Measurements from ENCODE around the gene MOK. TPM values are rescaled to one million over a fixed set of nuclear protein-coding genes. Genes with fewer than 3 reads are reported as not detected.

Gene MOK
- total RNA-seq, 4 donors from 2014 or later, result 27.6 to 29.3 (median 28.8) TPM

DNA sequence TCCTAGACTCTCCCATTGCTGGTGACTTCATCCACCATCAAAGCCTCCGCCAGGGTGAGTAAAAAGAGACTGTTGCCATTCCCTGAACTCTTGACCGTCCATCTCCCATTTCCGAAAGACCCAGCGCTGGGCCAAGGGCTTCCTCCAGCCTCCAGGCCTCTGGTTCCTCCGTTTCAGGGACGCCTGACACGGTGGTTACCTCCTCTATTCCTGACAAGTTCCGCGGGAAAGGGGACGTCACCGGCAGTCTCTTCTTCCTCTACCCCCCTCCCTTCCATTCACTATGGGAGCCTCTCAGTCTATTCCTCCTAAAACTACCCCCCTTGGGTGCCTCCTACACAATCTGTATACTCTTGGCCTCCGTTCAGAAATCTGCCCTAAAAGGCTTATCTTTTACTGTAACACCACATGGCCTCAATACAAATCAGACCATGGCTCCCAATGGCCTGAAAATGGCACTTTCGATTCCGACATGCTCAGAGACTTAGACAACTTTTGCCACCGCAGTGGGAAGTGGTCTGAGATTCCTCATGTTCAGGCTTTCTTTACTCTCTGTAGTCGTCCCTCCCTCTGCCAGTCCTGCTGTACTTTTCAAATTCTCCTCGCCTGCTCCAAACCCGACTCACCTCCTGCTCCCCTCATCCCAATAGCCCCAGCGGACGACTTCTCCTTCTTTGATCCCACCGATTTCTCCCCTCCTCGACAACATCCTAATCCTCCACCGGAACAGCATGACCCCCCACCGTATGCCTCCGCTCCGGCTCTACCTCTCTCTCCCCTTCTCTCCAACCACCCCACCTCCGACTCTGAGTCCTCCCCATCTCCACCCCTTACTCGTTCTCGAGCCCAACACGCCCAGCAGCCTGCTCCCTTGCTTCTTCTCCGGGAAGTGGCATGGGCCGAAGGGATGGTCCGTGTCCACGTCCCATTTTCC, 70.4 kb downstream of the MOK start:
- TF ChIP-seq, protein P1, sequence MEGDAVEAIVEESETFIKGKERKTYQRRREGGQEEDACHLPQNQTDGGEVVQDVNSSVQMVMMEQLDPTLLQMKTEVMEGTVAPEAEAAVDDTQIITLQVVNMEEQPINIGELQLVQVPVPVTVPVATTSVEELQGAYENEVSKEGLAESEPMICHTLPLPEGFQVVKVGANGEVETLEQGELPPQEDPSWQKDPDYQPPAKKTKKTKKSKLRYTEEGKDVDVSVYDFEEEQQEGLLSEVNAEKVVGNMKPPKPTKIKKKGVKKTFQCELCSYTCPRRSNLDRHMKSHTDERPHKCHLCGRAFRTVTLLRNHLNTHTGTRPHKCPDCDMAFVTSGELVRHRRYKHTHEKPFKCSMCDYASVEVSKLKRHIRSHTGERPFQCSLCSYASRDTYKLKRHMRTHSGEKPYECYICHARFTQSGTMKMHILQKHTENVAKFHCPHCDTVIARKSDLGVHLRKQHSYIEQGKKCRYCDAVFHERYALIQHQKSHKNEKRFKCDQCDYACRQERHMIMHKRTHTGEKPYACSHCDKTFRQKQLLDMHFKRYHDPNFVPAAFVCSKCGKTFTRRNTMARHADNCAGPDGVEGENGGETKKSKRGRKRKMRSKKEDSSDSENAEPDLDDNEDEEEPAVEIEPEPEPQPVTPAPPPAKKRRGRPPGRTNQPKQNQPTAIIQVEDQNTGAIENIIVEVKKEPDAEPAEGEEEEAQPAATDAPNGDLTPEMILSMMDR (IDR thresholded peaks at IDR 0.05), result no peak
- no peak for TF ChIP-seq EP300 (IDR thresholded peaks at IDR 0.05)
- no peak for TF ChIP-seq POLR2A (IDR thresholded peaks at IDR 0.05)
- Histone ChIP-seq H3K27ac (peak overlapping the region in 2 of 4 donors; percentile 41 to 63), H3K9me3 (no peaks in the 10 kb centered on the region), H3K4me1 (peaks cover 0 to 6% (median 2%) of the 10 kb centered on the region in 4 donors), H3K27me3 (no peaks in the 10 kb centered on the region), H3K36me3 (peaks cover 0 to 38% (median 0%) of the 10 kb centered on the region in 3 donors), H3K4me3 (peak overlapping the region in 2 of 4 donors; percentile 27 to 36)
- DNase-seq (ENCODE audit: low spot score in 2 of 2), result no peak
- 64 to 68% methylated on average over 34 of the region's 34 CpGs for WGBS, 2 donors

DNA sequence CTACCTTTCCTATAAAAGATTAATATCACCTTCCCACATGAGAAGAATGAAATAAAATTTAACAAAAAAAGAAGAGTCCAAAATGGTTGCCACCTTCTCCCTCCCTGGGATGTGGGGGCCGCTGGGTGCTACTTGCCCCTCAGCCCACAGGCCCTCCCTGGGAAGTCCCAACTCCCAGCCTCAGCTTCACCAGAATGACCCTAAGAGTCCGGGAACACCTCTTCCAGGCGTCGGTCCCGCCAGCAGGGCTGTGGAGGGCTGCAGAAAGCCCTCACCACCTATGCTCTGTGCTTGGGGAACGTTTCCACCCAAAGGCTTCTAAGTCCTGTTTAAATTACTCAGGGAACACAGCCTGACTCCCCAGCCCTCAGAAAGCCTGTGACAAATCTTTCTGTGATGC, 71.9 kb downstream of the MOK start:
- TF ChIP-seq POLR2A (IDR thresholded peaks at IDR 0.05) (no peak), EP300 (IDR thresholded peaks at IDR 0.05) (no peak)
- TF ChIP-seq, protein P1 (IDR thresholded peaks at IDR 0.05), result no peak
- 81 to 89% methylated on average over 6 of the region's 6 CpGs for WGBS, 2 donors
- no peaks in the 10 kb centered on the region for H3K9me3 ChIP-seq

DNA sequence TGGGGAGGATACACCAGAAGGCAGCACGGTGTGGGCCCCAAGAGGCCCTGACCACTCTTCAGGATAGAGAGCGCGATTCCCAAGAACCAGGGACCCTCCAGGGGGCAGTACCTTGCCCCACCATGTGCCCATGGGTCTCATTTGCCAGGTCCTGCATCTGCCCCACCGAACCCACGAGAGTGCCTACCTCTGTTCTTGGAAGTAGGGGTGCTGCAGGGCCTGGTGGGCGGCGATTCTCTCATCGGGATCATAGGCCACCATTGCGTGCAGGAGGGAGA, 72.7 kb downstream of the MOK start:
- 86 to 89% methylated on average over 9 of the region's 9 CpGs for WGBS, 2 donors
- H3K27me3 ChIP-seq, result no peaks in the 10 kb centered on the region
- no peak for DNase-seq (ENCODE audit: low spot score in 2 of 2)
- H3K4me1 ChIP-seq, result peaks cover 0 to 6% (median 2%) of the 10 kb centered on the region in 4 donors
- no peaks in the 10 kb centered on the region for H3K9me3 ChIP-seq
- H3K4me3 ChIP-seq, result no peak overlapping the region
- no peak for TF ChIP-seq POLR2A (IDR thresholded peaks at IDR 0.05)
- H3K36me3 ChIP-seq, result peaks cover 0 to 48% (median 0%) of the 10 kb centered on the region in 3 donors
- H3K27ac ChIP-seq, result no peak overlapping the region

More for the DNA sequence above, 71.9 kb downstream of the MOK start:
- H3K4me1 ChIP-seq, result peaks cover 0 to 6% (median 2%) of the 10 kb centered on the region in 4 donors
- H3K27ac ChIP-seq, result no peak overlapping the region
- no peak overlapping the region for H3K4me3 ChIP-seq
- H3K36me3 ChIP-seq, result peaks cover 0 to 48% (median 0%) of the 10 kb centered on the region in 3 donors
- DNase-seq (ENCODE audit: low spot score in 2 of 2), result no peak
- no peaks in the 10 kb centered on the region for H3K27me3 ChIP-seq

DNA sequence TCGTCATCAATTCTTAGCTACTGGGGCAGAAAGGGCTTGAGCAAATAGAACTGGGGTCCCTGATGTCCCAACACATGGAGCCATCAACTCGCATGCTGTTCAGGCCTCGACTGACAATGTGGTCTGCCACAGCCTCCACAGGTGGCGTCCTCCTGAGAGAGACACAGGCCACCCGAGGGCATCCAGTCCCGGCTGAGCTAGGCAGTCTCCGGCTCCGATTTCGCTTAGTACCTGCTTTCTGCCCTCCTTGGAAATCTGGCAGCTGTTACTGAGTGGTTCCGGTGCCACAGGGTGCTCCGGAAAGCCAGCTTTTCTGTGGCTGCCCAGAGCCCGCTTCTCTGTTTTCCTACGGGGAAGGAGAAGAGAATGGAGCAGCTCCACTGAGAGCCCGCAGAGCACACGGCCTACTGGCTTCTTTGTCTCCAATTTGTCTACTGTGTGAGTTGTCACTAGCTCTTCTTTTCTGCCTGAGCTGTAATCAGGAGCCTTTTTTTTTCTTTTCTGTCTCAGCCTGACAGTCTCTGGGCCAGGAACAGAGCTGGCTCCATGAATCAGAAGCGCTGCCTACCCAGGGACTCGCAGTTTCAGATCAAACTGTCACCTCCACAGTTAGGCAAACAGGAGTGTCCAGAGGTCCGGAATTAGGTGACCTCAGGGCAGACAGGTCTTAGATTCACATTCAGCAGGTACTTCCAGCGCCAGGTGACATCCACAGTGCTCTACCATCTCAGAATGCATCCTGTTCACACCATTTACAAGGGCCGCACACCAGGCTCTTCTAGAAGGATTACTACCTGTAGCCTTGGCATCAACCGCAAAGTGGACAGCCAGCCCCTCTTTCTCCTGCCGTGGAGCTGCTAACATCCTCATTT, 73.3 kb downstream of the MOK start:
- peaks cover 0 to 6% (median 2%) of the 10 kb centered on the region in 4 donors for H3K4me1 ChIP-seq
- no peak overlapping the region for H3K4me3 ChIP-seq
- no peak for DNase-seq (ENCODE audit: low spot score in 2 of 2)
- H3K9me3 ChIP-seq, result no peaks in the 10 kb centered on the region
- no peak overlapping the region for H3K27ac ChIP-seq
- WGBS, 2 donors, result 90 to 91% methylated on average over 22 of the region's 22 CpGs
- no peaks in the 10 kb centered on the region for H3K27me3 ChIP-seq
- TF ChIP-seq EP300 (IDR thresholded peaks at IDR 0.05), result no peak
- TF ChIP-seq, protein P1 (IDR thresholded peaks at IDR 0.05), result no peak
- peaks cover 0 to 48% (median 0%) of the 10 kb centered on the region in 3 donors for H3K36me3 ChIP-seq

DNA sequence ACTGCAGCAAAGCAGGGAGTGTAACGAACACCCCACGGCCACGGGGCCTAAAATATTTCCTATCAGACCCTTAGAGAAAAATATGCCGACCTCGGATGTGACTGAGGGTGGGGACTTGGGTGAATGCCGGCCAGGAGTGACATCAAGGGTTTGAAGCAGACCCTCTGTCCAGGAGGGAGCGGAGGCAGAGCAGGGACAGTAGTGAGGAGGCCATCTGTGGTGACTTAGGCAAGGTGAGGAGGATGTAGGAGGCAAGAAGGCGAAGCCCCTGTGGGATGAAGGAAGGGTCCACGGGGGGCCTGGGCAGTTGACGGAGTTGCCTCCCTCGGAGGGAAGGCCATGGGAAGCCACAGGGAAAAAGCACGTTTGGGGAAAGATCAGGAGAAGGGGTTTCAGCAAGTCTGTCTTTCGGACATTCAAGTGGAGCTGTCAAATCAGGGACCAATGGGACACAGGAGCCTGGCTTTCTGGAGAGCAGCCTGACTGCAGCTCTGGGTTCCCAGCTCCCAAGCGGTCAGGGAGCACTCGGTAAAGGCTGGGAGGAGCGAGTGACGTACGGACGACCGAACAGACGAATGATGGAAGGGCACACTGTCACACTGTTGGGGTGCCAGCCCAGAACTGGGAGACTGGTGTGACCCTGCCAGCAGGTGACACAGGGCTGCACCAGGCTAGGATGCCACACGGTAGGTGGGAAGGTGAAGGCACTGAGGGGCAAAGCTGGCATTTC, 74.3 kb downstream of the MOK start:
- Histone ChIP-seq H3K4me3 (no peak overlapping the region), H3K27ac (no peak overlapping the region), H3K27me3 (no peaks in the 10 kb centered on the region), H3K36me3 (peaks cover 0 to 57% (median 0%) of the 10 kb centered on the region in 3 donors), H3K4me1 (peaks cover 0 to 5% (median 1%) of the 10 kb centered on the region in 4 donors), H3K9me3 (no peaks in the 10 kb centered on the region)
- no peak for TF ChIP-seq POLR2A (IDR thresholded peaks at IDR 0.05)
- no peak for TF ChIP-seq EP300 (IDR thresholded peaks at IDR 0.05)
- TF ChIP-seq, protein P1 (IDR thresholded peaks at IDR 0.05), result no peak
- no peak for DNase-seq (ENCODE audit: low spot score in 2 of 2)
- WGBS, 2 donors, result 85 to 87% methylated on average over 22 of the region's 22 CpGs

Measured in tibial nerve (tissue), 4 donors.